ENCODE results near the gene THRAP3. TPM values are rescaled to one million over a fixed set of nuclear protein-coding genes. Genes with fewer than 3 reads are reported as not detected.

The THRAP3 gene
- total and polyA plus RNA-seq, 2 donors from 2014 or later: 28.0 to 102 TPM

- Histone ChIP-seq H3K9ac (ENCODE audit: low read length in 3 of 3) (no peak overlapping the region), H3K4me1 (ENCODE audit: control insufficient read depth in 2 of 3, insufficient read depth in 2 of 3, low read depth in 1 of 3, low read length in 3 of 3) (peaks cover 0 to 6% (median 4%) of the 10 kb centered on the region in 3 donors), H3K27ac (ENCODE audit: low read depth in 2 of 2, low read length in 2 of 2) (no peak overlapping the region), H3K9me3 (ENCODE audit: control insufficient read depth in 2 of 3, insufficient read depth in 1 of 3, low read length in 3 of 3) (no peaks in the 10 kb centered on the region), H3K27me3 (ENCODE audit: control insufficient read depth, insufficient read depth, low read length) (no peaks in the 10 kb centered on the region), H3K36me3 (ENCODE audit: control insufficient read depth in 2 of 3, insufficient read depth in 3 of 3, low read length in 3 of 3) (peaks cover 6 to 29% (median 22%) of the 10 kb centered on the region in 3 donors), H3K4me3 (ENCODE audit: low read length in 3 of 3) (no peak overlapping the region)
- no peak for FAIRE-seq
- DNase-seq: peak in 4 of 5 donors; percentile 43 to 87 (median 56)
- intact Hi-C loops (cut with DNase I): no loop called here
- no peak for TF ChIP-seq CTCF (IDR thresholded peaks at IDR 0.05; ENCODE audit: borderline replicate concordance, extremely low read depth, insufficient read depth)
Measured at GRCh38 chr1:36178471-36179219, 45.6 kb upstream of the THRAP3 start.

GRCh38 chr1:36179220-36179600 lies 45.0 kb upstream of the THRAP3 start:
- no peak for DNase-seq
- Histone ChIP-seq H3K36me3 (ENCODE audit: control insufficient read depth in 2 of 3, insufficient read depth in 3 of 3, low read length in 3 of 3) (peaks cover 1 to 23% (median 16%) of the 10 kb centered on the region in 3 donors), H3K9ac (ENCODE audit: low read length in 3 of 3) (no peak overlapping the region), H3K4me3 (ENCODE audit: low read length in 3 of 3) (no peak overlapping the region), H3K9me3 (ENCODE audit: control insufficient read depth in 2 of 3, insufficient read depth in 1 of 3, low read length in 3 of 3) (no peaks in the 10 kb centered on the region), H3K27ac (ENCODE audit: low read depth in 2 of 2, low read length in 2 of 2) (no peak overlapping the region), H3K27me3 (ENCODE audit: control insufficient read depth, insufficient read depth, low read length) (no peaks in the 10 kb centered on the region), H3K4me1 (ENCODE audit: control insufficient read depth in 2 of 3, insufficient read depth in 2 of 3, low read depth in 1 of 3, low read length in 3 of 3) (peaks cover 0 to 6% (median 4%) of the 10 kb centered on the region in 3 donors)
- intact Hi-C loops (cut with DNase I): no loop called here
- FAIRE-seq: no peak
- no peak for TF ChIP-seq CTCF (IDR thresholded peaks at IDR 0.05; ENCODE audit: borderline replicate concordance, extremely low read depth, insufficient read depth)

- no peak overlapping the region for H3K9ac ChIP-seq (ENCODE audit: low read length in 3 of 3)
- no peak overlapping the region for H3K4me3 ChIP-seq (ENCODE audit: low read length in 3 of 3)
- no peaks in the 10 kb centered on the region for H3K9me3 ChIP-seq (ENCODE audit: control insufficient read depth in 2 of 3, insufficient read depth in 1 of 3, low read length in 3 of 3)
- no peak for DNase-seq
- no peak overlapping the region for H3K27ac ChIP-seq (ENCODE audit: low read depth in 2 of 2, low read length in 2 of 2)
- H3K36me3 ChIP-seq (ENCODE audit: control insufficient read depth in 2 of 3, insufficient read depth in 3 of 3, low read length in 3 of 3): peaks cover 0 to 17% (median 9%) of the 10 kb centered on the region in 3 donors
- no peak for FAIRE-seq
- H3K4me1 ChIP-seq (ENCODE audit: control insufficient read depth in 2 of 3, insufficient read depth in 2 of 3, low read depth in 1 of 3, low read length in 3 of 3): peaks cover 0 to 3% (median 1%) of the 10 kb centered on the region in 3 donors
- no peaks in the 10 kb centered on the region for H3K27me3 ChIP-seq (ENCODE audit: control insufficient read depth, insufficient read depth, low read length)
- TF ChIP-seq CTCF (IDR thresholded peaks at IDR 0.05; ENCODE audit: borderline replicate concordance, extremely low read depth, insufficient read depth): no peak
- intact Hi-C loops (cut with DNase I): no loop called here
Measured at GRCh38 chr1:36182734-36183133, 41.5 kb upstream of the THRAP3 start.
